GM18870 (cell line): ENCODE data around the gene MAML3.

ENCODE experiments used
- ATAC-seq: cut with Tn5 transposase; IDR thresholded peaks from one replicate; pipeline ENCODE4 v1.9.1; 2021; ENCODE audit warnings: moderate library complexity; ENCODE audit not compliant: unreplicated experiment

Gene MAML3

DNA sequence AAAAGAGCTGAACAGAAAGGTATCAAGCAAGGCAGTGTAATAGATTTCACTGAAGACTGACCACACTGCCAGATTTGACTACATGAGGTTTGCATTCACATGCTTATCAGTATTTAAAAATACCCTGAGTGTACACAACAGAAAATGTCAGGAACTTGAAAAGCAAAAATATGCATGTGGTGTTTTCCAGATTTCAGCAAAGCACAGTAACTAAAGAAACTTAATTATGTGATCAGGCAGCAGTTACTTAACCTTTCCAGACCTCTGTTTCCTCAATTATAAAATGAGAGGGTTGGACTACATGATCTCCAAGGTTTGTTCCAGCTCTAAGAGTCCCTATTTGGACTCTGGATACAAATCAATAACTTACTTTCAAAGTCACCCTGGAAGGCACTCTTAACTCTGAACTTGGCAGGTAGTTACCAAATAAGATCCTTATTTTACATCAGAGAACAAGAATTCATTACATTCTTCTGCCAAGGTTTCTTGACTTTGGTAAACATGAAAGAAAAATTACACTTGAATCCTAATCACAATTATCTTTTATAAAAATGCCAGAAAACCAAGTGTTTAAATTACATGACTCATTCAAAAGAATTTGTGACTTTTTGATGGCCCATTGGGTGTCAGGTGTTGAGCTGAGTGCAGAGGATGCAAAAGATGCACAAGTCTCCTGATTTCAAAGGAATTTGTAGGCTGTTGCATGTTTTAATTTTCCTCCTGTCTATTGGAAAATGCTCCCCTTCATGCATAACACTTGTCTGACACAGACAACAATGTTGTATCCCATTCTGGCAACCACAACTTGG, 246.8 kb downstream of the MAML3 start:
- ATAC-seq = no peak

- ATAC-seq = no peak
These were observed 248.5 kb downstream of the MAML3 start for GRCh38 chr4:139905489-139905888.

- no peak for ATAC-seq
These were observed 249.6 kb downstream of the MAML3 start for GRCh38 chr4:139904406-139904805.

- ATAC-seq = no peak
These were observed 250.1 kb downstream of the MAML3 start for GRCh38 chr4:139903845-139904244.

GRCh38 chr4:139902321-139903320, 251.4 kb downstream of the MAML3 start:
- no peak for ATAC-seq

DNA sequence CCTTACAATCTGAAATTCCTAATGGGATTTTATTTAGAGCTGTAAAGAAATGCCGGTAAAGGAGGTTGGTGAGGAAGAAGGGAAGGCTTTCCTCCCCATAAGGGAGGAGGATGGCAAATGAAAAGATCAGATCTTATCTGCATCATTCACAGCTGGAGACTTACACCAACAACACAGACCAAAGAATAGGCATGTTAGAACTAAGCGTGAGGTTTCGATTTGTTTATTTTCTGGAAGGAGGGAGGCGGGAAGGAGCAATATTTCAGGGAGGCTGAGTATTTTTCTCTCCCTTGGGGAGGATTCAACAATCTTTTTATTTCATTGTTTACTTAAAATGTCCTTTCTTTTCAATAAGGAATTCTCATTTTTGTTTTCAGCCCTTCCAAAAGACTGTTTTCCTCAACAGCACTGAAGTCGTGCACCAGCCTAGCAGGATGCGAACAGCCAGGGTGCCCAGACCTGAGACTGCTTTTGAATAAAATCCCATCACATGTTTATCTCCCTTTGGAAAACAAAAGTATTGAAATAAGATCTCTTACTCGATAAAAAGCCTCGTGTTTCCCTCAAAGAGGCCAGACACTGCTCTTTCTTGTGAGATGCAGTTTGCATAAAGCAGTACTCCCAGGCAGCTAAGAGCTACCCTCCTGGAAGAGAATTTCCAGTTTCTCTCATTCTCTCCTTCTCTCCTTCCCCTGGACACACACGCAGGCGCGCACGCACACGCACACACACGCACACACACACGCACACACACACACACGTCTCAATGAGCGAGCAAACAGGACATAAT, 252.3 kb downstream of the MAML3 start:
- no peak for ATAC-seq

DNA sequence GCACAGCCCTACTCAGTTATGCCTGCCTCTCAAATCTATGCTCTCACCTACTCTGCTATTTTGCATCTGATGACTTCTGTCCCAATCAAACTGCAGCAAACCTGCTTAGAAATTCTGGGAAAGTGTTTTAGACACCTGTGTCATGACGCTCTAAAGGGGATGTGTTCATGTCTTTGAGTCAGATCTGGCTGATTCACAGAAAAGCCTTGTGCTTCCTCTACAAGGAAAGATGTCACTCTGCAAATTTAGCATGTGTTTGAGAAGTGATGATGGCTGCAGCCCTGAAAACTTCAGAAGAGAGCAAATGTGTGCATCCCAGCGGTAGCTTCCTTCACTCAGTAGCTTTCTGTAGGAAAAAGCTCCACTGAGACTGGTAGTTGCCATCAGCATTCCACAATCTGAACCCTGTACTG, 253.0 kb downstream of the MAML3 start:
- no peak for ATAC-seq

DNA sequence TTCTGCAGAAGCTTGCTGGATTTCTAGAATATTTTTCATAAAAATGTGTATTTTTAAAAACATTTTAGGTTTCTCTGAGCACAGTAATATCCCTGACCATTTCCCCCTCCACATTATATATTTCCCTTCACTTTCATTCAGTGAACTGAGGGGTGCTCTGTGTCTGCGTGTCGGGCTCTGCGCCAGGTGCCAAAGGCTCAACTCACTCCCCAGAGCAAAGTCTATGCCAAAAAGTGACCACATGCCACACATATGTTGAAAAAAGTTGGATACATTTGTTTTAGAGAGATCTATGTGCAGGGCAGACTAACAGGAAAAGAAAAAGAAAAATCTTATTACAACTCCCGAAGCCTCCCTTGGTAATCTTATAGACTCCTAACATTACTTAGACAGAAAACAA, 254.6 kb downstream of the MAML3 start:
- ATAC-seq = no peak

DNA sequence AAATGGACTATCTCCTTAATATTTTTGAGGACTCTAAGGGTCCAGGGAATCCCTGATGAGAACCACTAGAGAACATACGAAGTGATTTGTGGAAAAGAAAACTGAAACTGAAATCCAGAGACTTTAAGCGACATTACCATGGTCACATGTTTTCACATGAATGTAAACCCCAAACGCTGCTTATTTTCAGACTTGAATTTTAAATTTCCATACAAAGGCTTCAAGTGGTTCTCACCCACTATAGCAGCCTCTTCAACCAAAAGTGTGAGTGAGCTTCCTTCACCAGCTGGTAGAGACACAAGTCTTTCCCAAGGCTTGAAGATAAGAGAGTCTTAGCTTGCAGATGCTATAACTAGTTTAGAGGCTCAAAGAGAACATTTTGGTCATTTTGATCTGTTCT, 255.7 kb downstream of the MAML3 start:
- no peak for ATAC-seq

DNA sequence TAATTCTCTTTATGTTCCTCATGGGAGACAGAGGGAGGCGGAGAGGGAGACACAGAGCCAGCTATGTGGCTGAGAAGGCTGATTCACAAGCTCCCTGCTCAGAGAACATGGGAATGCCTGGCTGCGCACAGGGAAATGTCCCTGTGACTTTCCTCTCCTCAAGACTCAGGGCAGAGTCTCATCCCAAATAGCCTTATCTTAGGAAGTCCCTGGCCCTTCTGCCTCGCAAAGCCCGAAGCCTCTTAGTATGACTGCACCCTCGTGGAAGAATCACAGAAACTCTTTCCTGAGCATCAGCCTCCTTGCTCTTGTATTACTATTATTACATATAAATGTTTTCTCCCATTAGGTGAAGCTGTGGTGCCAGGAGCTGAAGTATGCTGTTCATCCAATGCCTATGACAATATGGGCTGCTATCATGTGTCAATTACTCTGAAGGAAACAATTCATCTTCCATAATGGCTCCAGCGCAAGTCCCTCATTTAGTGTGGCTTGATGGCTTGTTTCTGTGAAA, 257.8 kb downstream of the MAML3 start:
- no peak for ATAC-seq

DNA sequence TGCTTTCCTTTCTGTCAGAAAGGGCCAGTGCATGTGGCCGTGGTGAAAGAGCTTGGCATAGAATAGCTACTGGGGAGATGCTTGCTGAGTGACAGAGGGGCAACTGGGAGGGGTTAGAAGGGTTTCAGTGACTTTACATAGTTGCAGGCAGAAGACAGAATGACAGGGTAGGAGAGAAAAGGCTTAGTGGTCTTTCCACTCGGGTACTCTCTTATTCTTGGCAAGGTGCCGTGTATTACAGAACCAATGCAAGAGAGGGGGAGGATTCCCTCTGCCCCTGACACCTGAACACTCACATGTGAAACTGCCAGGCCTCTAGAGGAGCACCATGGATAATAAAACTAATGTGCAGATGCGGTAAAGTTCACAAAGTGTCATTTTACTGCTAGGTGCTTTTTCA, 260.2 kb downstream of the MAML3 start:
- no peak for ATAC-seq

DNA sequence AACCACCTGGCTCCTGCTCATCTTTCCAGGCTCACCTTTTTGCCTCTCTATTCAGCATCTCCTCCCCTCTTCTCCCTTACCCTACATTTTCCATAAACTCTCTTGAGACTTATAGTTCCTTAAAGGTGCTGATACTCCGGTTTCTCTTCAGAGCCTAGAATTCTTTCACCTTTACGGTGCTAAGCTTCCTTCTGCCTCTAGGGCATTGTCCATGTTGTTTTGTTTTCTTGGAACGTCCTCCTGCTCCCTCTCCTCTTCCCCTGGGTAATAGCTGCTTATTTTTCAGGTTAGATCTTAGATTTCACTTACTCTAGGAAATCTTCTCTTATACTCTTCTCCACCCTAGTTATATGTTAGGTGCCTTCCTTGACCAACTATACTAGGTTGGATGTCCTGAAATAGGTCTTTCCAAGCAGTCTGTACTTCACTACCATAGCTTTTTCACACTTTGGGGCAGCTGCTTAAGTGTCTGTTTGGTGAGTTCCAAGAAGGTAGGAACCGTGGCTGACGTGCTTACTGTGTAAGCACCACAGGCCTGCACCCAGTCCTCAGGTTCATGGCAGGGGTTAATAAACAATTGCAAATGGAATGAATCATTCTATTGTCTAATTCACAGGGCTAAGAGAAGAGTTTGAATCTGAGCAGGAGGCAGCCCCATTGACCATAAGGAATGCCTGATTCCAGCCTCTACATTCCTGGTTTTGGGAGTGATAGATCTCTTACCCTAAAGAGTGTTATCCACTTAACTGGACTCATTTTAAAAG, 260.8 kb downstream of the MAML3 start:
- no peak for ATAC-seq

DNA sequence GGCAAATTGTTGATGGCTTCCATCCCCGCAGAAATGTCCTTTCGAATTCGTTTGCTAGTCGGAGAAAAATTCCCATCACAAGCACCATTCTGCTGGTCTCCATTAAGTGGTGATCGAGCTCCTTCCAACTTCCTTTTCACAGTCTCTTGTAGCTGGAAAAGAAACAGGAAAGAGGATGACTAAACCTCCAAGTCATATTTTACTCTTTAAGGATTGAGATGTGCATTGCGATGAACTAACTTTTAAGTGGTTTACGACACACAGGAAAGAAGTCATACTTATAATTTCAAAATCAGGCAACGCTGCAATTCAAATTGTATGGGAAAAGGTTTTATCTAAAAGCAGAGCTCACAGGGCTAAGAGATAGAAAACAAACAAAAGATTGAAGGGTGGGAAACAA, 263.2 kb downstream of the MAML3 start:
- no peak for ATAC-seq

DNA sequence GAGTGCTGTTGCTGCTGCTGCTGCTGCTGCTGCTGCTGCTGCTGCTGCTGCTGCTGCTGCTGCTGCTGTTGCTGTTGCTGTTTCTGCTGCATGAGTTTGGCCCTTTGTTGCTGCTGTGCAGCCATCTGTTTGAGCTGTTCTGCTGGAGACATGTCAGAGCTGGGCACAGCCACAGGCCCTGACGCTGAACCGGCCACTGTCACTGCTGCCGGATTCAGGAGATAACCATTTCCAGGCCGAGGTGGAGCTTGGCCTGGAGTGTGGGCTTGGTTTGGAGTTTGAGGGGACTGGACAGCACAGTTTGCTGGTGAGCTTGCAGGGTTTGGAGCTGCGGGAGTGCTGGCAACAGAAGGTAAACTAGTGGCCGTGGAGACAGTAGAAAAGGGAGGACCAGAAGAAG, 264.1 kb downstream of the MAML3 start:
- ATAC-seq = no peak

DNA sequence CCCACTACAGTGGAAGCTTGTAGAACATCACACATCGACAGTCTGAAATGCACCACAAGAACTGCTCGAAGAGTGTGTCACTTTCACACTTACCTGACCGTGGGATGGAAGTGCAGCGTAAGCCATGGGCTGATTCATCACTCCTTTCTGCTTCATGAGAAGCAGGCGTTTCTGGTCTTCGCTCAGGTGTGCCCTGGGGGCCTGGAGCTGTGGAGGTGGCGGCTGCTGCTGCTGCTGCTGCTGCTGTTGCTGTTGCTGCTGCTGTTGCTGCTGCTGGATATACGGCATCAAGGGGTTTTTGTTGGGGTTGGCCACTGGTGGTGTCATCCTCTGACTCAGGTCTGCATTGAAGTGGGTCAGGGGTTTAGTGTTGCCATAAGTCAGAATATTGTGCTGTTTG, 264.7 kb downstream of the MAML3 start:
- ATAC-seq = no peak

DNA sequence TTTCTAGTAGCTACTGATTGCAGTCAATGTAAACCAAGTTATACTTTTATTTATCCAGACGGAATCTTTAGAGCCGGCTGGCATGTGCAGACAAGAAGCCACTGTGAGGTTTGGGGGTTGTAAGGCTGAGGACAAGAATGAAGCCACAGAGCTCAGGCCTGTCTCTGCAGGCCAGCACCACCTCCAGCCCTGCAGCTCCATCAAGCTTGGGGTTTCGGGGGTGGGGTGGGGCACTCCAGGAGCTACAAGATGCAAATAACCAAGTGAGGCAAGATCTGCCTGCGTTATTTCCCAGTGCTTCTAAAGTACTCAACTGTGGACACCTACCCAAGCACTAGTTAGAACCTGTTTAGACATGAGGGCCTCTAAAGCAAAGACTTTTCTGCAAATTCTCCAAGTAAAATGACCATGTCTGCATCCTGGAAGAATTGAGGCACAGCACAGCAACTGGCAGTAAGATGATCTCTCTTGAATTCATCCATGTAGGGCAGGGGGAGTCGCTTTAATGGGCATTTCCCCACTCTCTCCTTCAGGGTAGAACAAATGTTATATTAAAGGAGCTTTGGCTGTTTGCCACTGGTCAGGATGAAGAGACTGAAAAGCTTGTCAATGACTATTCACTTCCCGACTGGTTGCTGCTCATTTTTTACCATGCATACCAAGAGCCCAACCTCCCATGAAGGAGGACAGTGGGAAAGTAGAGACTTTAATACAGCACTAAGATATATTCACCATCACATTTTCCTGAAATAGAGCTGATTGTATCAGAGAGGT, 265.8 kb downstream of the MAML3 start:
- ATAC-seq = no peak

DNA sequence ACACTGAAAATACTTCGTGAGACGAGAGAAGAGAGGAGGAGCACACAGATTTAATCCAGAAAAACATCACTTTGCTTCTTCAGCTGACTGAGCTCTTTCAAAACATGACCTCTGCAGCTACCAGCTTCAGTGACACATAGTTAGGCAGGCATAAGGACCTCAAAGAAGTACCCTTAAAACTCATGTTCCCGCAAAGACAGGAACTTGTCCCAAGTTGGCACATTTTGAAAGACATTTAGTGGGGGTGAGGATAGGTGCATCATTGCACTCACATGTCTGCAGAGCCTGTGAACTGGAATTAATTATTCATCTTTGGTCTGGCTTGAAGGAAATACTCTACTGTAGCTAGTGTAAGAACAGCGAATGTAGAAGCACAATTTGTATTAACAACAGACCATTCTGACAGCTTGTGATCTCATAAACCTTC, 266.6 kb downstream of the MAML3 start:
- ATAC-seq = no peak

DNA sequence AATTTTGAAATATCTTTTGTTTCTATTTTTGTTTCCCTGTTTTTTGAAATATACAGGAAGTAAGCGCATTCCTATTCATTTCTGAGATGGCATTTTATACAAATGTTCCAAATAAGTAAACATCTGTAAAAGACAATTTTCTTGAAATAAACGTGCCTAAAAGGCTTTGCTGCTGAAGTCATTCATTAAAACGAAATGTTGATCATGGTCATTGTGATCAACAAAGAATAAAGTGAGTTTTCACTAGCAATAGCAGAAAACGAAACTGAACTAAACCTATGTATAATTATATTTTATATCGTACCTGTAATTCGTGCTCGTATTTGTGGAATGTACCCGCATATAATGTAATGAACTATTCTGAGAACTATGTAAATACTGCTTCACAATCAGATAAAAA, 267.2 kb downstream of the MAML3 start:
- ATAC-seq = no peak

DNA sequence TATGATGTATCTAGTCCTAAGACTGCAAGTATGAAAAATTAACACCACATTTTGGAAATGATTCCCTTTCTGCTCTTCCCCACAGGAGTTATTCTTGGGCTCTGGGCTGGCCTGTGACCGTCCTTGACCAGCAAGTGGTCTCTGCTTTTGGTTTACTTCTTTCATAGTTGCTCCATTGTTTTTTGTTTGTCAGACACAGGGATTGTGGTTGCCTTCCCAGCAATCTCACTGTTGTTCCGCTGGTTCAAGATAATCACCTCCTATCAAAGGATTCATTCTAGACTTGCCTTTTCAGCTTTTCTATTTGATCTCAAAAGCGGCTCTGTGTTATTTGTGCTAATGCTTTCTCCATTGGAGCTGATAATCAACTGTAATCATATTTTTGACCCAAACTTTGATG, 269.5 kb downstream of the MAML3 start:
- ATAC-seq = no peak
